Liver (tissue), 3 donors: ENCODE measurements around the gene ADGRG1.

Experiments
- TF ChIP-seq, protein P1 (sequence below): fragments of 150-350 bp; IDR thresholded peaks from 2 replicates; pipeline ENCODE4 v1.5.1; 2017; ENCODE audit warnings: improper control_type of control experiment, low read depth, low read length; ENCODE audit not compliant: missing input control
- TF ChIP-seq, protein P2 (sequence below): IDR thresholded peaks from 2 replicates; pipeline ENCODE4 v1.6.1; 2016; ENCODE audit warnings: antibody characterized with exemption
- donor health status: healthy.
- donor health status: healthy.

DNA sequence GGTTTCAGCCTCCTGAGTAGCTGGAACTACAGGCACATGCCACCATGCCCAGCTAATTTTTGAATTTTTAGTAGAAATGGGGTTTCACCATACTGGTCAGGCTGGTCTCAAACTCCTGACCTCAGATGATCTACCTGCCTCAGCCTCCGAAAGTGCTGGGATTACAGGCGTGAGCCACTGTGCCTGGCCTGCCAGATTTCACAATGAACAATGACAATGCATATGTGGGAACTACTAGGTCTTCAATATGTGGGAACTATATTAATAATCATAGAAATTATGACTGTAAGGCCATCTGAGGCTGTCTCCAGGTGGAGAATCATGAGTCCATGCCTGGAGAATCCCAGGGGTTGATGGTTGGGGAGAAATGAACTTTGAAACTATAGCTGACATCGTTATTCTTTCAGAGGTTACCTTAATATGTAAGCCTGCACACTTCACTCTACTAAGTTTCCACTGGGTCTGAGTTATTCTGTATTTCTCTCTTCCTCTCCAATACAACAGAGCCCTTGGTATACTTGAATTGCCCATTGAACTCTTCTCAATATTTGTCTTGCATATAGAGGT is 59.0 kb downstream of the ADGRG1 start:
- TF ChIP-seq, protein P1, sequence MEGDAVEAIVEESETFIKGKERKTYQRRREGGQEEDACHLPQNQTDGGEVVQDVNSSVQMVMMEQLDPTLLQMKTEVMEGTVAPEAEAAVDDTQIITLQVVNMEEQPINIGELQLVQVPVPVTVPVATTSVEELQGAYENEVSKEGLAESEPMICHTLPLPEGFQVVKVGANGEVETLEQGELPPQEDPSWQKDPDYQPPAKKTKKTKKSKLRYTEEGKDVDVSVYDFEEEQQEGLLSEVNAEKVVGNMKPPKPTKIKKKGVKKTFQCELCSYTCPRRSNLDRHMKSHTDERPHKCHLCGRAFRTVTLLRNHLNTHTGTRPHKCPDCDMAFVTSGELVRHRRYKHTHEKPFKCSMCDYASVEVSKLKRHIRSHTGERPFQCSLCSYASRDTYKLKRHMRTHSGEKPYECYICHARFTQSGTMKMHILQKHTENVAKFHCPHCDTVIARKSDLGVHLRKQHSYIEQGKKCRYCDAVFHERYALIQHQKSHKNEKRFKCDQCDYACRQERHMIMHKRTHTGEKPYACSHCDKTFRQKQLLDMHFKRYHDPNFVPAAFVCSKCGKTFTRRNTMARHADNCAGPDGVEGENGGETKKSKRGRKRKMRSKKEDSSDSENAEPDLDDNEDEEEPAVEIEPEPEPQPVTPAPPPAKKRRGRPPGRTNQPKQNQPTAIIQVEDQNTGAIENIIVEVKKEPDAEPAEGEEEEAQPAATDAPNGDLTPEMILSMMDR = no peak
- TF ChIP-seq, protein P2, sequence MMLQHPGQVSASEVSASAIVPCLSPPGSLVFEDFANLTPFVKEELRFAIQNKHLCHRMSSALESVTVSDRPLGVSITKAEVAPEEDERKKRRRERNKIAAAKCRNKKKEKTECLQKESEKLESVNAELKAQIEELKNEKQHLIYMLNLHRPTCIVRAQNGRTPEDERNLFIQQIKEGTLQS = no peak
